ENCODE results near the gene CARNS1.

GRCh38 chr11:67369801-67370284, 45.6 kb upstream of the CARNS1 start:
- TF ChIP-seq ASH2L (IDR thresholded peaks at IDR 0.05; ENCODE audit: low read length) (no peak), SP2 (IDR thresholded peaks at IDR 0.05; ENCODE audit: low read length) (no peak), CTCF (IDR thresholded peaks at IDR 0.05; ENCODE audit: control extremely low read depth in 1 of 3, insufficient read depth in 1 of 3, low read depth in 1 of 3, low read length in 3 of 3) (no peak), CREB1 (IDR thresholded peaks at IDR 0.05) (no peak), YY1 (IDR thresholded peaks at IDR 0.05; ENCODE audit: low read depth, low read length) (no peak), POLR2A (IDR thresholded peaks at IDR 0.05; ENCODE audit: control extremely low read depth in 1 of 2, low read depth in 2 of 2, low read length in 2 of 2) (no peak), CHD2 (IDR thresholded peaks at IDR 0.05; ENCODE audit: low read length) (no peak), POLR2AphosphoS5 (IDR thresholded peaks at IDR 0.05; ENCODE audit: low read depth, low read length) (no peak), CHD1 (IDR thresholded peaks at IDR 0.05; ENCODE audit: low read depth, low read length) (no peak), TBP (IDR thresholded peaks at IDR 0.05; ENCODE audit: low read depth, low read length) (no peak), EP300 (IDR thresholded peaks at IDR 0.05; ENCODE audit: borderline replicate concordance in 1 of 2, low read depth in 2 of 2, low read length in 2 of 2) (no peak)
